Measurements from ENCODE around the gene POLR1B.

DNA sequence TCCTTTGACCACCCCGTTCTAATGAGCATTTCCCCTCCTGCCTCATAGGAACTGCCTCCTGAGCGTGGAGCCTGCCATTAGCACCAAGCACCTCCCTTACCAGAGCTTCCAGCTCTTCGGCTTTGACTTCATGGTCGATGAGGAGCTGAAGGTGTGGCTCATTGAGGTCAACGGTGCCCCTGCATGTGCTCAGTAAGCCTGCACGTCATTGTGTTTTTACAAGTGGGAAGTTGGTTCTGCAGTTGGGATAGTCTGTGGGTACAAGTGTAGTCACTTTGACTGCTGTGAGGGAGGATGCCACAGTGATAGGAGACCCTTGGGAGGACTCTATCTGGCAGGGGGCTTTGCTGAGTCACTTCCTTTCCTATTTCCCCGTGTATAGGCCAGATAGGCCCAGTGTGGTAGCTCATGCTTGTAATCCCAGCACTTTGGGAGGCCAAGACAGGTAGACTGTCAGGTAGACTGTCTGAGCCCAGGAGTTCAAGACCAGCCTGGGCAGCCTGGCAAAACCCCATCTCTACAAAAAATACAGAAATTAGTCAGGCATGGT is 22.0 kb upstream of the POLR1B start:
- TF ChIP-seq REST (IDR thresholded peaks at IDR 0.05) (no peak), EGR1 (IDR thresholded peaks at IDR 0.05; ENCODE audit: low read depth in 2 of 2) (no peak), RAD21 (IDR thresholded peaks at IDR 0.05) (no peak)
- TF ChIP-seq, protein P1, sequence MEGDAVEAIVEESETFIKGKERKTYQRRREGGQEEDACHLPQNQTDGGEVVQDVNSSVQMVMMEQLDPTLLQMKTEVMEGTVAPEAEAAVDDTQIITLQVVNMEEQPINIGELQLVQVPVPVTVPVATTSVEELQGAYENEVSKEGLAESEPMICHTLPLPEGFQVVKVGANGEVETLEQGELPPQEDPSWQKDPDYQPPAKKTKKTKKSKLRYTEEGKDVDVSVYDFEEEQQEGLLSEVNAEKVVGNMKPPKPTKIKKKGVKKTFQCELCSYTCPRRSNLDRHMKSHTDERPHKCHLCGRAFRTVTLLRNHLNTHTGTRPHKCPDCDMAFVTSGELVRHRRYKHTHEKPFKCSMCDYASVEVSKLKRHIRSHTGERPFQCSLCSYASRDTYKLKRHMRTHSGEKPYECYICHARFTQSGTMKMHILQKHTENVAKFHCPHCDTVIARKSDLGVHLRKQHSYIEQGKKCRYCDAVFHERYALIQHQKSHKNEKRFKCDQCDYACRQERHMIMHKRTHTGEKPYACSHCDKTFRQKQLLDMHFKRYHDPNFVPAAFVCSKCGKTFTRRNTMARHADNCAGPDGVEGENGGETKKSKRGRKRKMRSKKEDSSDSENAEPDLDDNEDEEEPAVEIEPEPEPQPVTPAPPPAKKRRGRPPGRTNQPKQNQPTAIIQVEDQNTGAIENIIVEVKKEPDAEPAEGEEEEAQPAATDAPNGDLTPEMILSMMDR (IDR thresholded peaks at IDR 0.05; ENCODE audit: low read depth, low read length, missing input control), result no peak
